ENCODE results near the gene MAPK12.

MAPK12 gene

GRCh38 chr22:50261615-50262459, at the start of gene MAPK12:
MAPK12 (minus strand) TSS chr22:50261683; CDS start chr22:50261509, 174 bp downstream.
- DNase-seq, result no peak

GRCh38 chr22:50310949-50311444, 49.5 kb upstream of the MAPK12 start:
- no peak for DNase-seq

- no peak for DNase-seq
Measured at GRCh38 chr22:50310031-50310722, 48.7 kb upstream of the MAPK12 start.

DNA sequence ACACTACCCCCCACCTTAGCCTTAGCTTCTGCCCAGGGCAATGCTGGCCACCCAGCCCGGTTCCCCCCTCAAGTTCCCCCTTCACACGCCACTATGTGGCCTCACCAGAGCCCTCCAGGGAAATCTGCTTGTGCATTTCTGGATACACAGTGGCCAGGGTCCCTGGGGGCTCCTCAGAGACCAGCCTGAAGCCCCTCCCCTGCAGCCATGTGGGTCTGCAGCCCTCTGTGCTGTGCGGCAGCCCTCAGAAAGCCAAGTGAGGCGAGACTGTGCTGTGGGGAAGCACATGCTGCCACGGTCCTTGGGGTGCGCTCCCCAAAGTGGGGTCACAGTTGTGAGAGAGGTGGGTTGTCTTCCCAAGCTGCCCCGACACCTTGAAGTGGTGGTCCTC, 48.1 kb upstream of the MAPK12 start:
- no peak for DNase-seq

- DNase-seq, result no peak
Measured at GRCh38 chr22:50308986-50309600, 47.6 kb upstream of the MAPK12 start.

DNA sequence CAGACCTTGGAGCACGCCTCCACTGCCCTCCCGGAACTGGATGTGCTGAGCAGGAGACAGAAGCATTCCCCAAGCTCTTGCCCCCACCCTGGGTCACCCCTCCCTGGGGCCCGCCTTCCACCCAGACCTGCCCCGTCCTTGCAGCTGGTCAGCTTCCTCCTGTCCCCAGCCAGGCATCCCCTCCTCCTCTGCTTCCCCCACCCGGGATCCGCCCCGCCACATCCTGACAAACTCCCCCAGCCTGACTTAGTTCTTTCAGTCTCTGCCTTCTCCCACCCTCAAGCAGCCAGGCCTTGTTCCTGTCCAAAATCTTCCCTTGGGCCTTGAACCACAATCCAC, 47.1 kb upstream of the MAPK12 start:
- DNase-seq, result no peak

DNA sequence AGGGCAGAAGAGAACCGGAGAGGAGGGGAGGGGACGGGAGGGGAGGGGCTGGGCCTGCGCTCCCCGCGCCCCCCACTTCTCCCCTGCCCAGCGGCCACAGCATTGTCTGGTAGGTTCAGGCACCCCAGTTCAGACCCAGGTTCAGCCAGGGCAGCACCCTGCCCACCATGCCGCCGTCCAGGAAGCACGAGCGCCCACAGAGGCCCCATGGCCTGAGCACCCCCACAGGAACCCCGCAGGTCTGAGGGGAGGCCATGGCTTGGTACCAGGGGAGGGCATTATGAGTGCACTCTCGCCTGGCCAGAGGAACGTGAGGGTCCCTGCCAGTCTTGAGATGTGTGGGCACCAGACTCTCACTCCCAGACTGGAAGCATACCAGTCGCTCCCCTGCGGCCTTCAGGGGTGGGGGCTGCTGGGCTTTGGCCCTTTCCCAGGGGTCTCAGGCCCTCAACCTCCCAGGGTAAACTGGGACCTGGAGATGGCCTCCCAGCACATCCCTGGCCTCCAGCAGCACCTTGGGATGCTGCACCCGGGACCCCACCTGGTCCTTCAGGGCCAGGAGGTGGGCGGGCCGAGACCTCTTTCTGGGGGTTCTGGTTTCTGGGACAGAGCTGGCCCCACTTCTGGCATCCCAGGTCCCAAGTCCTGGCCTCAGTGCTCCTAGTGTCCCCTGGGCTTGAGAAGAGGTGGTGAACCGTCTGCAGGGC, 46.6 kb upstream of the MAPK12 start:
- DNase-seq, result no peak

DNA sequence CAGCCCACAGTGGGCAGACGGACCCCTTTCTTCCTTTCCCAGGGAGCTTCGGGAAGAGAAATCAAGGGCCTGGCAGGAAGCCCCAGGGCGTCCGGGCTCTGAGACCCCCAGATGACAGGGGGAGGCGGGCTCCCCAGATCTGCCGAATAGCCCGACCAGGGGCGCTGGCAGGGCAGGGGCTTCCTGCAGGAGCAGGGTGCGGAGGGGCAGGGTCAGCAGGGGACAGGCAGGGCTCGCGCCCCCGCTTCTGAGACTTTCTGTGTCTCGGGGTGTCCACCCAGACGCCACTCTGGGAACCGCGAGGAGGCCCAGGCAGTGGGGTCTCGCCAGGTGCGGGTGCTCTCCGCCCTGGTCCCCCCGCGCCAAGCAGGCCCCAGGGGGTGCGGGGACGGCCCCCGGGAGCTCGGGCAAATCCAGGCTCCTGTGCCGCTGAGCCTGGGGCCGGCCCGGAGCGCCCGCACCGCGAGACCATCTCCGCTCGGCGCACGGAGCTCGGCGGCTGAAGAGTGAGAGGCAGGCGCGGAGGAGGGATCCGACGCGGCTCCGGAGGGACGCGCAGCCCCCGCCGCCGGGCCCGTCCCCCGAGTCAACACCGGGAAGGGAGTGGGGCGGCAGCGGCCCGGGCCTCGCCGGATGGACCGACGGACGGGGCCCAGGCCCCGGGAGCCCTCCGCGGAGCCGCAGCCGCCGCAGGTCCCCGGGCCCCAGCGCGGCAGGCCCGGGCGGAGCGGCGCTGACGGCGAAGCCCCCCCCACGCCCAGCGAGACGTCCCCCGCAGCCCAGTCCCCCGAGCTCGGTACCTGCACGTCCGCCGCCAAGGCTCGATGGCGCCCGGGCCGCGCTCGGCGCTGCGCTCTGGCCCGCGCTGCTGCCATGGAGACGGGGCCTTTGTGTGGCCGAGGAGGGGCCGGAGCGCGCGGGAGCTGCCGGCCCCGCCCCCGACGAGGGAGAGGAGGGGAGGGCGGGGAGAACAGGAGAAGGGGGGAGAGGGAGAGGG, 45.6 kb upstream of the MAPK12 start, which contains the start of gene PLXNB2:
TSS of gene PLXNB2 (minus strand) at position 894 of the 997 bp plus-strand sequence. CDS start 17,062 bp downstream, outside the sequence.
- peak; percentile 86 for DNase-seq

GRCh38 chr22:50305923-50306566, 44.6 kb upstream of the MAPK12 start:
- peak; percentile 88 for DNase-seq

DNA sequence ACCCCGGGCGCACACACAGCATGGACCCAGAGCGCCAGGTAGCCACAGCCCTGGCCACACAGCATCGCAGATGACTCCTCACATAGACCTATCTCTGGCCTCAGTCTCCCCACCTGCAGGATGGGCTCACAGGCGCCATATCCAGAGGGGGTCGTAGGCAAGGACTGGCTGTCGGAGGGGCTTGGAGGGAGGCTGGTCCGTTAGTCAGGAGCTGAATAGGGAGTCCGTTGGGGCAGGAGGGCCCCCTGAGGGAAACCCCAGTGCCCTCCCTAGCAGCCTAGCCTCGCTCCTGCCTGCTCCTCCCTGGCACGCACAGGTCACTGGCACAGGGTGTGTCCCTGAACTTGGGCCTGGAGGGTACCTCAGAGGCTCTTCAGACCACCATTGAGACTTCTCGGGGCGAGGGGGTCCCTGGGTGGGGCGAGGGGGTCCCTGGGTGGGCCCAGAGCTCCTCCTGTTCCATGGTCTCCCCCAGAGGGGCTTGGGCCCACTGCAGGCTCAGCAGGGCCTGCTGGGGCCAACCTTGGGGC, 44.0 kb upstream of the MAPK12 start:
- no peak for DNase-seq

DNA sequence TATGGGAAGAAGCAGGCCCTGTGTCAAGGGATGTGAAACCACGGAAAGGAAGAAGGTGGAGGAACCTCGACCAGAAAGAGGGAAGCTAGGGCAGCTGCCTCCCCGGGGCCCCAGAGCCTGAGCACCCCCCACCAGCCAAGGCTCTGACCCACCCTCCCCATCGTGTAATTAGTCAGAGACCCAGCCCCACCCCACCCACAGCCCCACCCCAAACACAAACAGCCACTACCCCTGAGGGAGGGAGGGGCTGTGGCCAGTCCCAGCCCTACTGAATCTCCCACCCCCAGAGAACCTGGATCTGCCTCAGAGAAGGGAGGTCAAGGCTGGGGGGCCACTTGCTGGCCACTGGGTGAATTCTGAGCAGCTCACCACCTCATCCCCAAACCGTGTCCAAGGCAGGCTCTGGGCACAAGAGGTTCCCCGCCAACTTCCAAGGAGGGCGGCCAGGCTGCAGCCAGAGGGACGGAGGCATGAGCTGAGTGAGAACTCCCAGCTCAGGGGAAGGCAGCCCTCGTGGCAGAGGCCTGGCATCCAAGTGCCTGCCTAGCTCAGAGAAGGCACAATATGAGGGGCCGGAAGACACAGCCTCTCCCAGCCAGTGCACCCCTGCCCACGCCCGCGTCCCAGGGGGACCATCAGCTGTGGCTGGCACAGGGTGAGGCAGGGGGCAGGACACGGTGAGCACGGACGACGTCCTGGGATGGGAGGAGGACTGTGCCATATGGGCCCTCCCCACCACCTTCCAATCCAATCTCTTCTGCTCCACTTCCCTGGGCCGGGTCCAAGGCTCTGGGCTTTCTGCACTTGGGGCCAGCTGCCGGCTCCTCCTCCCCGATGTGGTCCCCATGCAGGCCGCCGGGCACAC, 43.3 kb upstream of the MAPK12 start:
- DNase-seq, result no peak

- DNase-seq, result no peak
Measured at GRCh38 chr22:50303848-50304527, 42.5 kb upstream of the MAPK12 start.

- no peak for DNase-seq
Measured at GRCh38 chr22:50303515-50303847, 42.0 kb upstream of the MAPK12 start.

DNA sequence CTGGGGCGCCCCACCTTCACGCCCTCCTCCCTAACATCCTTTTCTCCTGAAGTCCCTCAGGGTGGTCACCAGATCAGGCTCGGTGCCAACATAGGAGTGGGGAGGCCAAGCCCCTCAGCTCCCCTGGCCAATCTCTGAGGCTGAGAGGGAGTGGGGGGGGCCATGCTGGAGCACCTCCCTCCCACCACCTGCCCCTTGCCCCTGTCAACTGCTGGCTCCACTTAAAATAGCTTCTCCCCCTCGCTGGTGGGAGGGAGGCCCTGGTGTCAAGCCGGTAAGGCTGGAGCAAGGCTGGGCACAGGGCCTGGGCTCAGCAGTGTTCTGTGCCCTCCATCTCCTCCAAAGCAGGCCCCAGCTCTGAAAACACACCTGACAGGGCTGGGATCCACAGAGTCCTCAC, 41.1 kb upstream of the MAPK12 start:
- DNase-seq, result no peak

GRCh38 chr22:50302041-50302541, 40.6 kb upstream of the MAPK12 start:
- no peak for DNase-seq

DNA sequence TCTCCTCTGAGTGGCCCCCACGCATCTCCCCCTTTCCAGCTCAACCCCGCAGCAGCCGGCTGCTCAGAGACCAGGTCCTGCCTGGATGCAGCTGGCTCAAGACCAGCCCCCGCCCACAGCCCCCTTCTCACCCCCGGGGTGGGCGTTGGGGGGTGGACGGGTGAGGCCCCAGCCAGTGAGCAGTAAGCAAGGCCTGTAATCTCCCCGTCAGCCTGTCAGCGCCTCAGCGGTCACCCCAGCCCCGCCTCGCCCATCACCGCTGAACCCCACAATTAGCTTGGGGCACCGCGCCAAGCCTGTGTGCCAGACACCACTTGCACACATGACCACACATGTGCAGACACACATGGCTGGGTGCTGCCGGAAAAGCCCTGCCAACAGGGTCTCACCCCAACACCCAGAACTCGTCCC, 40.1 kb upstream of the MAPK12 start:
- DNase-seq, result peak; percentile 78

GRCh38 chr22:50300620-50301257, 39.3 kb upstream of the MAPK12 start:
- no peak for DNase-seq

GRCh38 chr22:50299785-50300619, 38.5 kb upstream of the MAPK12 start:
- DNase-seq, result no peak

Measured in right forelimb (tissue), 1 donor.